GM23338 (cell line): Measurements from ENCODE around the gene CWC27. TPM values are rescaled to one million over a fixed set of nuclear protein-coding genes. Genes with fewer than 3 reads are reported as not detected.

ENCODE experiments used
- CREB1 ChIP-seq: fragments of 250-450 bp; sonication (Bioruptor Pico); IDR thresholded peaks from 2 replicates; pipeline ENCODE4 v1.5.0; 2020; ENCODE audit warnings: low read depth, mild to moderate bottlenecking, moderate library complexity
- EZH2 ChIP-seq: fragments of 200-600 bp; sonication (generic); IDR thresholded peaks from one replicate; pipeline ENCODE4 v1.8.0; 2017; ENCODE audit warnings: antibody characterized with exemption, mild to moderate bottlenecking, low read depth; ENCODE audit not compliant: unreplicated experiment
- EZH2phosphoT487 ChIP-seq: fragments of 200-600 bp; sonication (generic); IDR thresholded peaks from one replicate; pipeline ENCODE4 v1.8.1; 2018; ENCODE audit warnings: antibody characterized with exemption; ENCODE audit not compliant: unreplicated experiment
- JUNB ChIP-seq: IDR thresholded peaks from one replicate; pipeline ENCODE4 v1.6.1; 2016; ENCODE audit warnings: antibody characterized with exemption; ENCODE audit not compliant: unreplicated experiment
- NANOG ChIP-seq: IDR thresholded peaks from 2 replicates; pipeline ENCODE4 v1.6.1; 2016; ENCODE audit warnings: antibody characterized with exemption, borderline replicate concordance
- POLR2AphosphoS5 ChIP-seq: IDR thresholded peaks from 2 replicates; pipeline ENCODE4 v1.6.1; 2016; ENCODE audit warnings: antibody characterized with exemption, low read depth
- ZNF114 ChIP-seq: fragments of 250-450 bp; sonication (Bioruptor Pico); IDR thresholded peaks from 2 replicates; pipeline ENCODE4 v1.5.0; 2020; ENCODE audit warnings: mild to moderate bottlenecking, moderate library complexity
- ZNF331 ChIP-seq: fragments of 250-450 bp; sonication (Bioruptor Pico); IDR thresholded peaks from 2 replicates; pipeline ENCODE4 v1.5.0; 2020; ENCODE audit warnings: low read depth, mild to moderate bottlenecking, moderate library complexity
- polyA plus RNA-seq: library from polyadenylated mRNA; unstranded; fragments of >200 nt; fragmentation: Nextera tagmentation; extraction: Ambion mirVana; gene quantifications from 2 replicates; pipeline ENCODE4 v1.2.1, GENCODE V29; 2016
- total RNA-seq: library from RNA; depleted of rRNA; stranded (reverse); fragments of >200 nt; shearing (Covaris generic); gene quantifications from 2 replicates; pipeline ENCODE4 v1.2.3, GENCODE V29; 2014
- TF ChIP-seq, protein P1 (sequence below): fragments of 250-450 bp; sonication (Bioruptor Pico); IDR thresholded peaks from 2 replicates; pipeline ENCODE4 v1.5.0; 2020; ENCODE audit warnings: mild to moderate bottlenecking, moderate library complexity
- TF ChIP-seq, protein P2 (sequence below): IDR thresholded peaks from one replicate; pipeline ENCODE4 v1.6.1; 2018; ENCODE audit warnings: antibody characterized with exemption; ENCODE audit not compliant: unreplicated experiment
- TF ChIP-seq, protein P3 (sequence below), 2 experiments: fragments of 200-600 bp in 1 of 2; sonication (generic) in 1 of 2; conservative IDR thresholded peaks; 2 replicates each; pipeline versions ENCODE4 v1.5.1 to v1.6.1; 2016 to 2017; ENCODE audit warnings: antibody characterized with exemption in 2 of 2, low read depth in 2 of 2, mild to moderate bottlenecking in 2 of 2, moderate library complexity in 1 of 2

The CWC27 gene
- total and polyA plus RNA-seq, 2 experiments from 2014 or later = 27.7 to 115 TPM

DNA sequence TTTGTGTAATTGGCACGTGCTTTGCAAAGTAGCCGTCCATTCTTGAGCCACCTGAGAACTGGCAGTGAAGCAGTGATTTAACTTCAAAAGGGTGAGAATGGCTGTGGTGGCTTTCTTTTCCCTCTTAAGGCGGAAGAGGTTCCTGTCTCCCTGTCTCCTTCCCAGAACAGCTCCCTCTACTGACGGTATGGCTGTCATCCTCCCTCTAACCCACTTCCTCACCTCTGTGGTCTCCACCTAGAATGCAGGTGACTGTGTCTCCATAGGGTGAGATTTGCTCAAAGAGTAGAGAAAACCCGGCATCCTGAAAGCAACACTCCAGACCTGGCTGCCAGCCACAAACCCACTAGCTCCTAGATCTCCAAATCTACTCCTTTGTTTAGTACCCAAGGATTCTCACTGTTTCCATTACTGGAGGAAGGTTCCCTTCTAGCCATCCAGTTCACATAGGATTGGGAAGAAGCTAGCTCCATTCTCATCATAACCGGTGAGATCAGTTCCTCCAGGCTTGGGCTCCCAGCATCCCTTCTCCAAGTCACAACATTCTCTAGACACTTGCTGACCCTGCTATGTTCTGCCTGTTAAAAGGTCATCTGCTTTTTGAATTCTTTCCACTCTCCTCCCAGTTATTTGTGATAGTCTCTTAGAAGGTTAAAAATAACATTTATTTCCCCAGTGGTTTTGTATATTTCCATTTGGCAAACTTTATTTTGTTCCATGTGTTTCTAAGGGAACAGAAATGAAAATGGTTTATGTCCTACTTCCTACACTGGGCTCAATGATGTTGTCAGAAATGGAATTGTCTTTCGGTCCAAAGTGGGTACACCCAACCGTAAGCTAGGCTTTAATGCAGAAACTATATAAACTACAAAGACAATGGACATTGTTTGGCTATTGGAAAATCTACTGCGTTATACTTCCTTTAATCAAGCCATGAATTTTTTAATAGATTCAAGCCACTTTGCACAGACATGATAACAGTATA lies 269.4 kb downstream of the CWC27 start (continued):
- TF ChIP-seq, protein P1, sequence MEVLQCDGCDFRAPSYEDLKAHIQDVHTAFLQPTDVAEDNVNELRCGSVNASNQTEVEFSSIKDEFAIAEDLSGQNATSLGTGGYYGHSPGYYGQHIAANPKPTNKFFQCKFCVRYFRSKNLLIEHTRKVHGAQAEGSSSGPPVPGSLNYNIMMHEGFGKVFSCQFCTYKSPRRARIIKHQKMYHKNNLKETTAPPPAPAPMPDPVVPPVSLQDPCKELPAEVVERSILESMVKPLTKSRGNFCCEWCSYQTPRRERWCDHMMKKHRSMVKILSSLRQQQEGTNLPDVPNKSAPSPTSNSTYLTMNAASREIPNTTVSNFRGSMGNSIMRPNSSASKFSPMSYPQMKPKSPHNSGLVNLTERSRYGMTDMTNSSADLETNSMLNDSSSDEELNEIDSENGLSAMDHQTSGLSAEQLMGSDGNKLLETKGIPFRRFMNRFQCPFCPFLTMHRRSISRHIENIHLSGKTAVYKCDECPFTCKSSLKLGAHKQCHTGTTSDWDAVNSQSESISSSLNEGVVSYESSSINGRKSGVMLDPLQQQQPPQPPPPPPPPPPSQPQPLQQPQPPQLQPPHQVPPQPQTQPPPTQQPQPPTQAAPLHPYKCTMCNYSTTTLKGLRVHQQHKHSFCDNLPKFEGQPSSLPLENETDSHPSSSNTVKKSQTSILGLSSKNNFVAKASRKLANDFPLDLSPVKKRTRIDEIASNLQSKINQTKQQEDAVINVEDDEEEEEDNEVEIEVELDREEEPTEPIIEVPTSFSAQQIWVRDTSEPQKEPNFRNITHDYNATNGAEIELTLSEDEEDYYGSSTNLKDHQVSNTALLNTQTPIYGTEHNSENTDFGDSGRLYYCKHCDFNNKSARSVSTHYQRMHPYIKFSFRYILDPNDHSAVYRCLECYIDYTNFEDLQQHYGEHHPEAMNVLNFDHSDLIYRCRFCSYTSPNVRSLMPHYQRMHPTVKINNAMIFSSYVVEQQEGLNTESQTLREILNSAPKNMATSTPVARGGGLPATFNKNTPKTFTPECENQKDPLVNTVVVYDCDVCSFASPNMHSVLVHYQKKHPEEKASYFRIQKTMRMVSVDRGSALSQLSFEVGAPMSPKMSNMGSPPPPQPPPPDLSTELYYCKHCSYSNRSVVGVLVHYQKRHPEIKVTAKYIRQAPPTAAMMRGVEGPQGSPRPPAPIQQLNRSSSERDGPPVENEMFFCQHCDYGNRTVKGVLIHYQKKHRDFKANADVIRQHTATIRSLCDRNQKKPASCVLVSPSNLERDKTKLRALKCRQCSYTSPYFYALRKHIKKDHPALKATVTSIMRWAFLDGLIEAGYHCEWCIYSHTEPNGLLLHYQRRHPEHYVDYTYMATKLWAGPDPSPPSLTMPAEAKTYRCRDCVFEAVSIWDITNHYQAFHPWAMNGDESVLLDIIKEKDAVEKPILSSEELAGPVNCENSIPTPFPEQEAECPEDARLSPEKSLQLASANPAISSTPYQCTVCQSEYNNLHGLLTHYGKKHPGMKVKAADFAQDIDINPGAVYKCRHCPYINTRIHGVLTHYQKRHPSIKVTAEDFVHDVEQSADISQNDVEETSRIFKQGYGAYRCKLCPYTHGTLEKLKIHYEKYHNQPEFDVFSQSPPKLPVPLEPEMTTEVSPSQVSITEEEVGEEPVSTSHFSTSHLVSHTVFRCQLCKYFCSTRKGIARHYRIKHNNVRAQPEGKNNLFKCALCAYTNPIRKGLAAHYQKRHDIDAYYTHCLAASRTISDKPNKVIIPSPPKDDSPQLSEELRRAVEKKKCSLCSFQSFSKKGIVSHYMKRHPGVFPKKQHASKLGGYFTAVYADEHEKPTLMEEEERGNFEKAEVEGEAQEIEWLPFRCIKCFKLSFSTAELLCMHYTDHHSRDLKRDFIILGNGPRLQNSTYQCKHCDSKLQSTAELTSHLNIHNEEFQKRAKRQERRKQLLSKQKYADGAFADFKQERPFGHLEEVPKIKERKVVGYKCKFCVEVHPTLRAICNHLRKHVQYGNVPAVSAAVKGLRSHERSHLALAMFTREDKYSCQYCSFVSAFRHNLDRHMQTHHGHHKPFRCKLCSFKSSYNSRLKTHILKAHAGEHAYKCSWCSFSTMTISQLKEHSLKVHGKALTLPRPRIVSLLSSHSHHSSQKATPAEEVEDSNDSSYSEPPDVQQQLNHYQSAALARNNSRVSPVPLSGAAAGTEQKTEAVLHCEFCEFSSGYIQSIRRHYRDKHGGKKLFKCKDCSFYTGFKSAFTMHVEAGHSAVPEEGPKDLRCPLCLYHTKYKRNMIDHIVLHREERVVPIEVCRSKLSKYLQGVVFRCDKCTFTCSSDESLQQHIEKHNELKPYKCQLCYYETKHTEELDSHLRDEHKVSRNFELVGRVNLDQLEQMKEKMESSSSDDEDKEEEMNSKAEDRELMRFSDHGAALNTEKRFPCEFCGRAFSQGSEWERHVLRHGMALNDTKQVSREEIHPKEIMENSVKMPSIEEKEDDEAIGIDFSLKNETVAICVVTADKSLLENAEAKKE = peak; percentile 80
- TF ChIP-seq, protein P2, sequence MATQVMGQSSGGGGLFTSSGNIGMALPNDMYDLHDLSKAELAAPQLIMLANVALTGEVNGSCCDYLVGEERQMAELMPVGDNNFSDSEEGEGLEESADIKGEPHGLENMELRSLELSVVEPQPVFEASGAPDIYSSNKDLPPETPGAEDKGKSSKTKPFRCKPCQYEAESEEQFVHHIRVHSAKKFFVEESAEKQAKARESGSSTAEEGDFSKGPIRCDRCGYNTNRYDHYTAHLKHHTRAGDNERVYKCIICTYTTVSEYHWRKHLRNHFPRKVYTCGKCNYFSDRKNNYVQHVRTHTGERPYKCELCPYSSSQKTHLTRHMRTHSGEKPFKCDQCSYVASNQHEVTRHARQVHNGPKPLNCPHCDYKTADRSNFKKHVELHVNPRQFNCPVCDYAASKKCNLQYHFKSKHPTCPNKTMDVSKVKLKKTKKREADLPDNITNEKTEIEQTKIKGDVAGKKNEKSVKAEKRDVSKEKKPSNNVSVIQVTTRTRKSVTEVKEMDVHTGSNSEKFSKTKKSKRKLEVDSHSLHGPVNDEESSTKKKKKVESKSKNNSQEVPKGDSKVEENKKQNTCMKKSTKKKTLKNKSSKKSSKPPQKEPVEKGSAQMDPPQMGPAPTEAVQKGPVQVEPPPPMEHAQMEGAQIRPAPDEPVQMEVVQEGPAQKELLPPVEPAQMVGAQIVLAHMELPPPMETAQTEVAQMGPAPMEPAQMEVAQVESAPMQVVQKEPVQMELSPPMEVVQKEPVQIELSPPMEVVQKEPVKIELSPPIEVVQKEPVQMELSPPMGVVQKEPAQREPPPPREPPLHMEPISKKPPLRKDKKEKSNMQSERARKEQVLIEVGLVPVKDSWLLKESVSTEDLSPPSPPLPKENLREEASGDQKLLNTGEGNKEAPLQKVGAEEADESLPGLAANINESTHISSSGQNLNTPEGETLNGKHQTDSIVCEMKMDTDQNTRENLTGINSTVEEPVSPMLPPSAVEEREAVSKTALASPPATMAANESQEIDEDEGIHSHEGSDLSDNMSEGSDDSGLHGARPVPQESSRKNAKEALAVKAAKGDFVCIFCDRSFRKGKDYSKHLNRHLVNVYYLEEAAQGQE = no peak
- TF ChIP-seq EZH2 = no peak
- TF ChIP-seq POLR2AphosphoS5 = no peak
- no peak for TF ChIP-seq NANOG
- TF ChIP-seq, protein P3, sequence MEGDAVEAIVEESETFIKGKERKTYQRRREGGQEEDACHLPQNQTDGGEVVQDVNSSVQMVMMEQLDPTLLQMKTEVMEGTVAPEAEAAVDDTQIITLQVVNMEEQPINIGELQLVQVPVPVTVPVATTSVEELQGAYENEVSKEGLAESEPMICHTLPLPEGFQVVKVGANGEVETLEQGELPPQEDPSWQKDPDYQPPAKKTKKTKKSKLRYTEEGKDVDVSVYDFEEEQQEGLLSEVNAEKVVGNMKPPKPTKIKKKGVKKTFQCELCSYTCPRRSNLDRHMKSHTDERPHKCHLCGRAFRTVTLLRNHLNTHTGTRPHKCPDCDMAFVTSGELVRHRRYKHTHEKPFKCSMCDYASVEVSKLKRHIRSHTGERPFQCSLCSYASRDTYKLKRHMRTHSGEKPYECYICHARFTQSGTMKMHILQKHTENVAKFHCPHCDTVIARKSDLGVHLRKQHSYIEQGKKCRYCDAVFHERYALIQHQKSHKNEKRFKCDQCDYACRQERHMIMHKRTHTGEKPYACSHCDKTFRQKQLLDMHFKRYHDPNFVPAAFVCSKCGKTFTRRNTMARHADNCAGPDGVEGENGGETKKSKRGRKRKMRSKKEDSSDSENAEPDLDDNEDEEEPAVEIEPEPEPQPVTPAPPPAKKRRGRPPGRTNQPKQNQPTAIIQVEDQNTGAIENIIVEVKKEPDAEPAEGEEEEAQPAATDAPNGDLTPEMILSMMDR (conservative IDR thresholded peaks at IDR 0.05; ENCODE audit: low read depth in 2 of 2) = peak; percentile 81 to 90
- TF ChIP-seq EZH2phosphoT487 = no peak
- TF ChIP-seq ZNF331 (CRISPR knock-in tag) = no peak
- no peak for TF ChIP-seq ZNF114 (CRISPR knock-in tag)
- peak; percentile 23; the same call in 1 of the 2 replicates for TF ChIP-seq CREB1 (CRISPR knock-in tag)
- TF ChIP-seq JUNB = no peak
